ENCODE results near the gene RASAL1. TPM values are rescaled to one million over a fixed set of nuclear protein-coding genes. Genes with fewer than 3 reads are reported as not detected.
A peak's percentile ranks its signal among the peaks of the same experiment; 100 is the strongest.

The RASAL1 gene
- total RNA-seq, 1 donor from 2014 or later = 1.4 TPM

DNA sequence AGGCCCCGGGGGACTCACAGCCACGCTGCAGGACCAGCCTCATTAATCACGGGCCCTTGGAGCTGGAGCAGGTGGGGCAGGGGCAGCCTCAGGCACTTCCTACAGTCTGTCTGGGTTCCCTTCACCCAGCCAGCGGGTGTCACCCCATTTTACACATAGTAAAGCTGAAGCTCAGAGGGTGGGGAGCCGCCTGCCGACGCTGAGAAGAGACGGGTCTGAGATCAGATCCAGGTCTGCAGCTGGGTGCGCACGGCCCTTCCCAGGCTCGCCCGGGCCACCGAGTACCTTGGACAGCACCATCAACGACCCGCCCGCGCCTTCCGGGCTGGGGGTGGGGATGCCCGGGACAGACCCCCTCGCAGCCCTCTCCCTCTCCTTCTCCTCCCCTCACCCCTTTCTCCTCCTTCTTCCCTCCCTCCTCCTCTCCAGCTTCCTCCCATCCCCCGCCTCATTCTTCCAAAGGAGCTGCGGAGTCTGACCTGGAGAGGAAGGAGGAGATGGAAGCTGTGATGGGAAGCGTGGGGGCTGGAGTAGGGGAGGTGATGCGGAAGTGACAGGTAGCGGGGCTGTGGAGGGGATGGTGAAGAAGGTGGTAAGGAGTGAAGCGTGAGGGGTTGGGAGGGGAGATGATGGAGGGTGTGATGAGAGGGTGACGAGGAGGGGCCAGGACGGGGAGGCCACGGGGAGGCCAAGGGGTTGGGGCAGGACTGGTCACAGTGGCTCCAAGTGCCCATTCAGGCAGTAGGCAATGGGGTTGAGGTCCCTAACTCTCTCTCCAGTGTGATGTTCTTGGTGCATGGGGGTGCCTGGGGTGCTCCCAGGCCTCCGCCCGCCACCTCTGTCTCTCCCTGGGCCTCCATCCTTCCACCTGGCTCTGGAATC lies 70.2 kb downstream of the RASAL1 start:
- Mint-ChIP-seq H3K4me1 (peaks cover 21% of the 10 kb centered on the region), H3K36me3 (no peaks in the 10 kb centered on the region), H3K9me3 (no peaks in the 10 kb centered on the region), H3K27me3 (ENCODE audit: insufficient read depth, low read depth) (peaks cover 6% of the 10 kb centered on the region), H3K4me3 (no peak overlapping the region), H3K27ac (no peak overlapping the region)
- Histone ChIP-seq H3K4me1 (peaks cover 7% of the 10 kb centered on the region), H3F3A (ENCODE audit: low read depth) (peaks cover 6% of the 10 kb centered on the region), H3K36me3 (no peaks in the 10 kb centered on the region), H2AFZ (replicated peaks) (no peak overlapping the region), H3K79me2 (ENCODE audit: low read depth) (no peaks in the 10 kb centered on the region), H3K27ac (no peak overlapping the region), H3K27me3 (peaks cover 31% of the 10 kb centered on the region), H4K20me1 (ENCODE audit: low read depth) (peaks cover 68% of the 10 kb centered on the region), H3K4me3 (no peak overlapping the region), H3K9me3 (ENCODE audit: low read depth) (no peaks in the 10 kb centered on the region), H3K9ac (no peak overlapping the region), H3K4me2 (peak overlapping the region; percentile 67)
- DNase-seq (ENCODE audit: low spot score) = peak; percentile 83
- TF ChIP-seq EZH2 (IDR thresholded peaks at IDR 0.05) (no peak), EZH2phosphoT487 (IDR thresholded peaks at IDR 0.05) (no peak)
- TF ChIP-seq, protein P1, sequence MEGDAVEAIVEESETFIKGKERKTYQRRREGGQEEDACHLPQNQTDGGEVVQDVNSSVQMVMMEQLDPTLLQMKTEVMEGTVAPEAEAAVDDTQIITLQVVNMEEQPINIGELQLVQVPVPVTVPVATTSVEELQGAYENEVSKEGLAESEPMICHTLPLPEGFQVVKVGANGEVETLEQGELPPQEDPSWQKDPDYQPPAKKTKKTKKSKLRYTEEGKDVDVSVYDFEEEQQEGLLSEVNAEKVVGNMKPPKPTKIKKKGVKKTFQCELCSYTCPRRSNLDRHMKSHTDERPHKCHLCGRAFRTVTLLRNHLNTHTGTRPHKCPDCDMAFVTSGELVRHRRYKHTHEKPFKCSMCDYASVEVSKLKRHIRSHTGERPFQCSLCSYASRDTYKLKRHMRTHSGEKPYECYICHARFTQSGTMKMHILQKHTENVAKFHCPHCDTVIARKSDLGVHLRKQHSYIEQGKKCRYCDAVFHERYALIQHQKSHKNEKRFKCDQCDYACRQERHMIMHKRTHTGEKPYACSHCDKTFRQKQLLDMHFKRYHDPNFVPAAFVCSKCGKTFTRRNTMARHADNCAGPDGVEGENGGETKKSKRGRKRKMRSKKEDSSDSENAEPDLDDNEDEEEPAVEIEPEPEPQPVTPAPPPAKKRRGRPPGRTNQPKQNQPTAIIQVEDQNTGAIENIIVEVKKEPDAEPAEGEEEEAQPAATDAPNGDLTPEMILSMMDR (IDR thresholded peaks at IDR 0.05) = no peak

DNA sequence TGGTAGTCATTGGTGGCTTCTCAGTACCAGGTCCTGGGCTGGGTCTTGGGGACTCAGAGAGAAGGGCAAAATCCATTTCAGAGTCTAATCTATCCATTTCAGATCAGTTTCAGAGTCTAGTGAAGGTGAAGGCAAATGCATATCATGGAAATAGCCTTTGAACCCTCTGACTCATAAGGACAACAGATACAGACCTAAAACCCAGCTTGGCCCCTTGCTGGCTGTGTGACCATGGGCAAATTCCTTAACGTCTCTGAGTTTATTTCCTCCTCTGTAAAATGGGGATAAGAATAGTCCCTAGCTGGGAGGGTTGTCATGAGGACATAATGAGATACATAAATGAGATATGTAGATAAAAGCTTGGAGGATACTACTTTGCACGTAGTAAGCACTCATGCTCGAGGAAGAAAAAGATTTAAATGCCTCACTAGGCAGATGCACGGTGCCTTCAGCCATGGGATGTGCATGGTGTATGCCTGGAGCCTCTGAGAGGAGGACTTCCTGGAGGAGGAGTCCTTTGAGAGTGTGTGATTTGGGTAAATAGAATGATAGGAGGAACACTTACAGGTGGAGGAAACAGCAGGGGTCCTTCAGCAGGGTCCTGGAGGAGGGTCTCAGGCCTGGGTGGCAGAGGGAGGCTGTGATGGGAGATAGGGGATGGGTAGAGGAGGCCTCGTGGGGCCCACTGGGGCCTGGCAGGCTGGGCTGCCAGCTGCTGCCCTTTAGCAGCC lies 71.0 kb downstream of the RASAL1 start:
- DNase-seq (ENCODE audit: low spot score) = no peak
- H3F3A ChIP-seq (ENCODE audit: low read depth) = peaks cover 6% of the 10 kb centered on the region
- no peaks in the 10 kb centered on the region for H3K36me3 ChIP-seq
- Mint-ChIP-seq H3K9me3 (no peaks in the 10 kb centered on the region), H3K27ac (peak overlapping the region; percentile 10), H3K27me3 (ENCODE audit: insufficient read depth, low read depth) (peaks cover 6% of the 10 kb centered on the region), H3K36me3 (no peaks in the 10 kb centered on the region), H3K4me1 (peaks cover 21% of the 10 kb centered on the region), H3K4me3 (peak overlapping the region; percentile 73)
- no peaks in the 10 kb centered on the region for H3K9me3 ChIP-seq (ENCODE audit: low read depth)
- H3K27ac ChIP-seq = no peak overlapping the region
- peaks cover 7% of the 10 kb centered on the region for H3K4me1 ChIP-seq
- no peak overlapping the region for H2AFZ ChIP-seq (replicated peaks)
- no peak overlapping the region for H3K9ac ChIP-seq
- peaks cover 38% of the 10 kb centered on the region for H3K27me3 ChIP-seq
- H4K20me1 ChIP-seq (ENCODE audit: low read depth) = peaks cover 68% of the 10 kb centered on the region
- H3K79me2 ChIP-seq (ENCODE audit: low read depth) = no peaks in the 10 kb centered on the region
- no peak overlapping the region for H3K4me2 ChIP-seq
- TF ChIP-seq EZH2 (IDR thresholded peaks at IDR 0.05) (no peak), EZH2phosphoT487 (IDR thresholded peaks at IDR 0.05) (no peak)
- TF ChIP-seq, protein P1 (IDR thresholded peaks at IDR 0.05) = no peak
- no peak overlapping the region for H3K4me3 ChIP-seq

DNA sequence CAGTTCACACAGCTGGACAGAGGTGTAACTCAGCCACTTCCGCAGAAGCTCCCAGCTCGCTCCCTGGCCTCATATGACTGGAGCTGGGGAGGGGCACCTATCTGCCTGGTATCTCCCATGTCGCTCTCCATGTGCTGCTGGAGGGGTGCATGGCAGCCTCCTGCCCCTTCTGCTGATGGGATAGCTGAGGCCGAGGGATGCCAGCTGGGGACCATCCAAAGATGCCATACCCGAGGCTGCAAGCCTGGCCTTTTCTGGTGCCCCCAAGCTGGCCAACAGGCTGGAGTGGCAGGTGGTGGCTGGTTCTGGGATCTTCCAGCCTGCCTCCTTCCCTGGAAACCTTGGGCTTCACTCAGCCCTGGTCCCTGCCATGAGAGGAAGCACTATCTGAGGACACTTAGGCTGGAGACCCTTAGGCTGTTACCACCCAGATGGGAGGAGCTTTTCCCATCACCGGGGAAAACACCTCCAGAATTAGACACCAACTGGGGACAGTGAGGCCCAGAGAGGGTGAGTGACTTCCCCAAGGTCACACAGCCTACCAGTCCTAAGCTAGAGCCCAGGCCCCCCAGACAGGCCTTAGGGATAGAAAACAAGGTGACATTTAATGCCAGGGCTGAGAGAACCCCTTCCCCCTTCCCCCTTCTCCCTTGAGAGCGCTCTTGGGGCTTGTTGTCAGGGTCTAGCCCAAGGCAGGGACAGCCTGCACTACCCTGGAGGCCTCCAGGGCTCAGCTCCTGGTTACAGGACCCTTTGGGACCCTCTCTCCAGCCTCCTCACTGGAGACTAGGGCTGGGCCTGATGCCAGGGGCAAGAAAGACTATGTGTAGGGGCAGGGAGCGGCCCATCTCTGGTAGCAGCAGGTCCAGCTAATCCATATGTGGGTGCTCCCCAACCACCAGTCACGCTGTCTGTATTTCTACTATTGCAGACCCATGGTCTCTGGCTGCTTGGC lies 71.9 kb downstream of the RASAL1 start:
- peaks cover 7% of the 10 kb centered on the region for H3K4me1 ChIP-seq
- H3K4me1 Mint-ChIP-seq = peaks cover 18% of the 10 kb centered on the region
- H3K9me3 ChIP-seq (ENCODE audit: low read depth) = no peaks in the 10 kb centered on the region
- peaks cover 6% of the 10 kb centered on the region for H3F3A ChIP-seq (ENCODE audit: low read depth)
- no peaks in the 10 kb centered on the region for H3K36me3 Mint-ChIP-seq
- peaks cover 47% of the 10 kb centered on the region for H3K27me3 ChIP-seq
- H3K27ac ChIP-seq = no peak overlapping the region
- no peak overlapping the region for H3K4me3 Mint-ChIP-seq
- H3K27ac Mint-ChIP-seq = no peak overlapping the region
- no peaks in the 10 kb centered on the region for H3K36me3 ChIP-seq
- H3K79me2 ChIP-seq (ENCODE audit: low read depth) = no peaks in the 10 kb centered on the region
- peaks cover 6% of the 10 kb centered on the region for H3K27me3 Mint-ChIP-seq (ENCODE audit: insufficient read depth, low read depth)
- no peak overlapping the region for H3K9ac ChIP-seq
- H3K4me3 ChIP-seq = no peak overlapping the region
- peaks cover 68% of the 10 kb centered on the region for H4K20me1 ChIP-seq (ENCODE audit: low read depth)
- no peak for DNase-seq (ENCODE audit: low spot score)
- no peak overlapping the region for H3K4me2 ChIP-seq
- no peak overlapping the region for H2AFZ ChIP-seq (replicated peaks)
- TF ChIP-seq, protein P1 (IDR thresholded peaks at IDR 0.05) = no peak
- TF ChIP-seq EZH2 (IDR thresholded peaks at IDR 0.05) (no peak), EZH2phosphoT487 (IDR thresholded peaks at IDR 0.05) (no peak)
- H3K9me3 Mint-ChIP-seq = no peaks in the 10 kb centered on the region
